K562 (cell line): ENCODE measurements around the gene PATE1. TPM values are rescaled to one million over a fixed set of nuclear protein-coding genes. Genes with fewer than 3 reads are reported as not detected.

Experiments
- ATAC-seq: fragments of 200-7000 bp; cut with Tn5 transposase; 3 replicates; pipeline ENCODE4 v1.9.1; 2020; ENCODE audit warnings: moderate library complexity
- BruUV-seq: library from RNA; stranded (reverse); fragments of 400-500 nt; replicated peaks from 2 replicates; lab custom pipeline; 2021; lab: Mats Ljungman, UMichigan
- CTCF ChIA-PET: fragments of 300-600 bp; formaldehyde crosslinking; extraction: SDS; loops from one replicate; lab custom pipeline; 2021; ENCODE audit warnings: low intra/inter-chr PET ratio; lab: Yijun Ruan, JAX
- POLR2A ChIA-PET: fragments of 300-600, 350-650 bp; sonication (Branson Sonifier 250); formaldehyde crosslinking; extraction: SDS; loops from one replicate; lab custom pipeline; 2021; ENCODE audit warnings: antibody characterized with exemption, inconsistent platforms; lab: Yijun Ruan, JAX
- DNase-seq, 4 experiments: peaks; one replicate each; pipeline versions ENCODE4 v3.0.0 to v3.0.0-alpha.2; 2011 to 2018; ENCODE audit warnings: low spot score in 3 of 4, mixed read lengths in 3 of 4; ENCODE audit errors: extremely low read depth in 1 of 4
- FAIRE-seq: peaks from 2 replicates; lab custom pipeline; 2011; peaks lifted over from hg19 to GRCh38; lab: Jason Lieb, UNC
- H2AFZ ChIP-seq: 2 replicates; pipeline ENCODE4 v1.6.0; 2011; ENCODE audit warnings: low read depth, low read length, control low read depth, inconsistent platforms
- H3K27ac ChIP-seq: fragments of 200-600 bp; 3 replicates; pipeline ENCODE4 v1.8.0; 2011; ENCODE audit warnings: low read depth, mild to moderate bottlenecking, control low read depth, inconsistent platforms, low read length, moderate library complexity, mixed read lengths; ENCODE audit errors: extremely low read depth
- H3K27me3 ChIP-seq, 2 experiments: fragments of 300-600 bp in 1 of 2; 2 replicates in 1 of 2; 3 replicates in 1 of 2; pipeline versions ENCODE4 v1.6.0 to v1.8.0; 2011; ENCODE audit warnings: inconsistent platforms in 2 of 2, low read length in 2 of 2, mild to moderate bottlenecking in 1 of 2, mixed read lengths in 1 of 2, moderate library complexity in 1 of 2; ENCODE audit not compliant: control insufficient read depth in 2 of 2, insufficient read depth in 2 of 2
- H3K36me3 ChIP-seq: fragments of 300-600 bp; 3 replicates; pipeline ENCODE4 v1.8.0; 2011; ENCODE audit warnings: mild to moderate bottlenecking, low read length, inconsistent platforms; ENCODE audit not compliant: control insufficient read depth, insufficient read depth
- H3K4me1 ChIP-seq, 2 experiments: fragments of 200-600 bp in 1 of 2; replicated peaks in 1 of 2; 2 replicates in 1 of 2; 3 replicates in 1 of 2; pipeline versions ENCODE4 v1.5.1 to v1.8.0; 2011; ENCODE audit warnings: inconsistent platforms in 2 of 2, low read length in 2 of 2, mild to moderate bottlenecking in 1 of 2, mixed read lengths in 1 of 2, moderate library complexity in 1 of 2; ENCODE audit not compliant: control insufficient read depth in 2 of 2, insufficient read depth in 2 of 2
- H3K4me2 ChIP-seq: 2 replicates; pipeline ENCODE4 v1.6.1; 2011; ENCODE audit warnings: low read length, control low read depth, inconsistent platforms, mixed read lengths; ENCODE audit not compliant: insufficient read depth
- H3K4me3 ChIP-seq: fragments of 200-600 bp; sonication (generic), shearing (Covaris generic); 2 replicates; pipeline ENCODE4 v1.5.1; 2016; ENCODE audit warnings: control low read depth, inconsistent platforms
- H3K79me2 ChIP-seq: fragments of 200-600 bp; 3 replicates; pipeline ENCODE4 v1.8.0; 2011; ENCODE audit warnings: low read length, inconsistent platforms; ENCODE audit not compliant: control insufficient read depth, insufficient read depth
- H3K9ac ChIP-seq, 2 experiments: 2 replicates each; pipeline versions ENCODE4 v1.6.0 to v1.6.1; 2011; ENCODE audit warnings: low read depth in 2 of 2, low read length in 2 of 2, control low read depth in 1 of 2, inconsistent platforms in 1 of 2, mild to moderate bottlenecking in 1 of 2, mixed read lengths in 1 of 2; ENCODE audit not compliant: insufficient read depth in 1 of 2
- H3K9me1 ChIP-seq: one replicate; pipeline ENCODE4 v1.6.0; 2011; ENCODE audit warnings: inconsistent platforms, mild to moderate bottlenecking, low read length, moderate library complexity; ENCODE audit not compliant: control insufficient read depth, insufficient read depth
- H3K9me3 ChIP-seq: replicated peaks from 2 replicates; pipeline ENCODE4 v1.5.1; 2011; ENCODE audit warnings: low read depth, low read length, inconsistent platforms; ENCODE audit not compliant: control insufficient read depth, insufficient read depth
- H4K20me1 ChIP-seq: replicated peaks from 2 replicates; pipeline ENCODE4 v1.6.1; 2011; ENCODE audit warnings: low read length, inconsistent platforms, mixed read lengths; ENCODE audit not compliant: control insufficient read depth, insufficient read depth
- BRCA1 ChIP-seq, 2 experiments: fragments of 450-650 bp in 1 of 2; sonication (generic) in 1 of 2; formaldehyde crosslinking in 1 of 2; IDR thresholded peaks; 2 replicates each; pipeline versions ENCODE4 v1.5.0 to v1.6.1; 2017 to 2020; ENCODE audit warnings: mild to moderate bottlenecking in 1 of 2, missing genetic modification reagents in 1 of 2
- DEAF1 ChIP-seq: fragments of 450-650 bp; formaldehyde crosslinking; IDR thresholded peaks from 2 replicates; pipeline ENCODE4 v1.4.0; 2020; ENCODE audit warnings: mild to moderate bottlenecking, moderate library complexity
- EZH2 ChIP-seq: IDR thresholded peaks from 2 replicates; pipeline ENCODE4 v1.6.1; 2012; ENCODE audit warnings: low read depth, mild to moderate bottlenecking, inconsistent platforms, low read length, borderline replicate concordance
- JUND ChIP-seq, 2 experiments: IDR thresholded peaks; 2 replicates in 1 of 2; 3 replicates in 1 of 2; pipeline ENCODE4 v1.6.1; 2011; ENCODE audit warnings: borderline replicate concordance in 2 of 2, low read depth in 2 of 2, low read length in 2 of 2, improper control_type of control experiment in 1 of 2, missing biosample characterization in 1 of 2, missing genetic modification characterization in 1 of 2, missing genetic modification reagents in 1 of 2
- PRPF4 ChIP-seq: fragments of 200-400 bp; formaldehyde crosslinking; IDR thresholded peaks from one replicate; pipeline ENCODE4 v1.6.1; 2017; ENCODE audit warnings: low read length, low read depth, mild to moderate bottlenecking; ENCODE audit not compliant: insufficient read depth, poor library complexity, severe bottlenecking
- SAFB ChIP-seq: fragments of 200-400 bp; formaldehyde crosslinking; IDR thresholded peaks from 2 replicates; pipeline ENCODE4 v1.6.1; 2017; ENCODE audit warnings: low read depth, low read length, borderline replicate concordance
- TAL1 ChIP-seq: fragments of 450-650 bp; IDR thresholded peaks from 2 replicates; pipeline ENCODE4 v1.6.1; 2016; ENCODE audit warnings: mild to moderate bottlenecking
- TCF3 ChIP-seq: sonication (generic); formaldehyde crosslinking; IDR thresholded peaks from 2 replicates; pipeline ENCODE4 v1.4.0; 2020; ENCODE audit warnings: mild to moderate bottlenecking, missing genetic modification reagents
- ZNF133 ChIP-seq: fragments of 250-450 bp; sonication (Bioruptor Pico); IDR thresholded peaks from 2 replicates; pipeline ENCODE4 v1.4.0; 2020; ENCODE audit warnings: mild to moderate bottlenecking
- ZNF507 ChIP-seq: conservative IDR thresholded peaks from 2 replicates; pipeline ENCODE4 v1.6.1; 2017; ENCODE audit warnings: missing genetic modification characterization, missing compliant biosample characterization
- ZNF778 ChIP-seq: fragments of 450-650 bp; formaldehyde crosslinking; IDR thresholded peaks from 2 replicates; pipeline ENCODE4 v1.4.0; 2020; ENCODE audit warnings: mild to moderate bottlenecking, moderate library complexity
- WGBS: fragments of 100-300 bp; shearing (Covaris generic); methylation state at CpG from one replicate; pipeline ENCODE4 v1.1.6; 2016; ENCODE audit warnings: low coverage, mixed read lengths; ENCODE audit not compliant: insufficient coverage; ENCODE audit errors: missing lambda C conversion rate; 5-methylcytosine and 5-hydroxymethylcytosine counted together
- in situ Hi-C: fragments of 300-500 bp; cut with MboI; formaldehyde crosslinking; loops from 4 replicates; pipeline ENCODE4 v1.15.0; 2018; ENCODE audit warnings: inconsistent platforms, mixed read lengths
- intact Hi-C: fragments of 100-400 bp; cut with micrococcal nuclease; formaldehyde crosslinking; loops from 2 replicates; pipeline ENCODE4 v1.14.2; 2022
- polyA plus RNA-seq, 8 experiments: library from polyadenylated mRNA; depleted of rRNA in 4 of 8; stranded (reverse) in 5 of 8; unstranded in 3 of 8; fragments of >200 nt; fragmentation: Nextera tagmentation in 2 of 8; fragmentation: Illumina TruSeq in 1 of 8; extraction: Ambion mirVana in 2 of 8; extraction: Trizol in 1 of 8; gene quantifications; 2 replicates each; pipeline versions ENCODE4 v1.2.1 to v1.2.3, GENCODE V29; 2011 to 2014; ENCODE audit warnings: inconsistent platforms in 1 of 8, missing spikeins in 1 of 8
- total RNA-seq, 7 experiments: library from RNA; depleted of rRNA in 6 of 7; stranded (reverse); fragments of >200 nt in 6 of 7; fragmentation: Illumina TruSeq in 2 of 7; extraction: Trizol in 2 of 7; gene quantifications; 2 replicates each; pipeline versions ENCODE4 v1.2.1 to v1.2.3, GENCODE V29; 2011 to 2021; ENCODE audit warnings: low replicate concordance in 1 of 7

PATE1 gene
- total and polyA plus RNA-seq, 9 of the 15 experiments (the other 6 are each of a cell fraction or from before 2014, with no cell fraction given): not detected

- intact Hi-C loops (loop anchor here (5.0 kb wide), 1 partner anchor 99 kb away; no protein-coding TSS in a partner anchor), in situ Hi-C loops (no loop called here)
- TF ChIP-seq EZH2: no peak
- TF ChIP-seq PRPF4: no peak
- no peak for TF ChIP-seq ZNF778 (CRISPR knock-in tag)
- TF ChIP-seq DEAF1: no peak
- TF ChIP-seq ZNF133 (CRISPR knock-in tag): no peak
- no peak for TF ChIP-seq JUND (IDR thresholded peaks at IDR 0.05; ENCODE audit: borderline replicate concordance, low read depth, low read length)
- no peak for TF ChIP-seq JUND (tag; IDR thresholded peaks at IDR 0.05; ENCODE audit: borderline replicate concordance, low read depth, low read length)
- no peak for TF ChIP-seq TCF3 (CRISPR knock-in tag)
- TF ChIP-seq SAFB: no peak
- no peak for TF ChIP-seq BRCA1 (IDR thresholded peaks at IDR 0.05)
- TF ChIP-seq BRCA1 (CRISPR knock-in tag; IDR thresholded peaks at IDR 0.05): no peak
- TF ChIP-seq ZNF507 (tag): no peak
- no peak for TF ChIP-seq TAL1
- Histone ChIP-seq H3K36me3 (no peaks in the 10 kb centered on the region), H4K20me1 (no peaks in the 10 kb centered on the region), H3K27ac (no peak overlapping the region), H3K79me2 (no peaks in the 10 kb centered on the region), H3K9me1 (no peaks in the 10 kb centered on the region), H3K4me1 (no peaks in the 10 kb centered on the region), H3K4me2 (no peak overlapping the region), H3K9ac (no peak overlapping the region), H2AFZ (no peak overlapping the region), H3K27me3 (peaks cover 12% of the 10 kb centered on the region in 2 experiments), H3K4me3 (no peak overlapping the region), H3K9me3 (no peaks in the 10 kb centered on the region)
- WGBS: 0% methylated on average over 3 of the region's 3 CpGs
- FAIRE-seq: no peak
- BruUV-seq: no TSS peak
- POLR2A ChIA-PET: interaction anchor here (0.6 kb wide), 1 partner anchor 1952 kb away, joined by 4 read pairs; no protein-coding TSS in a partner anchor
- CTCF ChIA-PET: no interaction called here
- no peak for DNase-seq
- ATAC-seq: no peak
Measured at GRCh38 chr11:125773516-125773915, 27.4 kb downstream of the PATE1 start.
